ENCODE data around the gene PTPRM.

Gene PTPRM

GRCh38 chr18:8332286-8332685, 765.2 kb downstream of the PTPRM start:
- TF ChIP-seq, protein P1, sequence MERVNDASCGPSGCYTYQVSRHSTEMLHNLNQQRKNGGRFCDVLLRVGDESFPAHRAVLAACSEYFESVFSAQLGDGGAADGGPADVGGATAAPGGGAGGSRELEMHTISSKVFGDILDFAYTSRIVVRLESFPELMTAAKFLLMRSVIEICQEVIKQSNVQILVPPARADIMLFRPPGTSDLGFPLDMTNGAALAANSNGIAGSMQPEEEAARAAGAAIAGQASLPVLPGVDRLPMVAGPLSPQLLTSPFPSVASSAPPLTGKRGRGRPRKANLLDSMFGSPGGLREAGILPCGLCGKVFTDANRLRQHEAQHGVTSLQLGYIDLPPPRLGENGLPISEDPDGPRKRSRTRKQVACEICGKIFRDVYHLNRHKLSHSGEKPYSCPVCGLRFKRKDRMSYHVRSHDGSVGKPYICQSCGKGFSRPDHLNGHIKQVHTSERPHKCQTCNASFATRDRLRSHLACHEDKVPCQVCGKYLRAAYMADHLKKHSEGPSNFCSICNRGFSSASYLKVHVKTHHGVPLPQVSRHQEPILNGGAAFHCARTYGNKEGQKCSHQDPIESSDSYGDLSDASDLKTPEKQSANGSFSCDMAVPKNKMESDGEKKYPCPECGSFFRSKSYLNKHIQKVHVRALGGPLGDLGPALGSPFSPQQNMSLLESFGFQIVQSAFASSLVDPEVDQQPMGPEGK (CRISPR knock-in tag; IDR thresholded peaks at IDR 0.05; ENCODE audit: borderline replicate concordance): no peak
- TF ChIP-seq ZC3H10 (CRISPR knock-in tag; IDR thresholded peaks at IDR 0.05) (no peak), SNAI2 (CRISPR knock-in tag; IDR thresholded peaks at IDR 0.05) (no peak), ZNF70 (CRISPR knock-in tag; IDR thresholded peaks at IDR 0.05) (no peak), POU6F1 (CRISPR knock-in tag; IDR thresholded peaks at IDR 0.05; ENCODE audit: borderline replicate concordance, low read depth) (no peak), BACH2 (CRISPR knock-in tag; IDR thresholded peaks at IDR 0.05; ENCODE audit: borderline replicate concordance) (no peak), PPARA (CRISPR knock-in tag; IDR thresholded peaks at IDR 0.05; ENCODE audit: borderline replicate concordance) (no peak), ESRRG (CRISPR knock-in tag; IDR thresholded peaks at IDR 0.05) (no peak)
- TF ChIP-seq, protein P2, sequence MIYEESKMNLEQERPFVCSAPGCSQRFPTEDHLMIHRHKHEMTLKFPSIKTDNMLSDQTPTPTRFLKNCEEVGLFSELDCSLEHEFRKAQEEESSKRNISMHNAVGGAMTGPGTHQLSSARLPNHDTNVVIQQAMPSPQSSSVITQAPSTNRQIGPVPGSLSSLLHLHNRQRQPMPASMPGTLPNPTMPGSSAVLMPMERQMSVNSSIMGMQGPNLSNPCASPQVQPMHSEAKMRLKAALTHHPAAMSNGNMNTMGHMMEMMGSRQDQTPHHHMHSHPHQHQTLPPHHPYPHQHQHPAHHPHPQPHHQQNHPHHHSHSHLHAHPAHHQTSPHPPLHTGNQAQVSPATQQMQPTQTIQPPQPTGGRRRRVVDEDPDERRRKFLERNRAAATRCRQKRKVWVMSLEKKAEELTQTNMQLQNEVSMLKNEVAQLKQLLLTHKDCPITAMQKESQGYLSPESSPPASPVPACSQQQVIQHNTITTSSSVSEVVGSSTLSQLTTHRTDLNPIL (CRISPR knock-in tag; IDR thresholded peaks at IDR 0.05; ENCODE audit: low read depth): no peak
- no peak for ATAC-seq

GRCh38 chr18:8333961-8334360, 766.8 kb downstream of the PTPRM start:
- TF ChIP-seq ZC3H10 (CRISPR knock-in tag; IDR thresholded peaks at IDR 0.05) (no peak), PPARA (CRISPR knock-in tag; IDR thresholded peaks at IDR 0.05; ENCODE audit: borderline replicate concordance) (no peak)
- no peak for ATAC-seq

- no peak for ATAC-seq
Measured at GRCh38 chr18:8337211-8337610, 770.1 kb downstream of the PTPRM start.

More at GRCh38 chr18:8337211-8337610, 770.1 kb downstream of the PTPRM start:
- TF ChIP-seq RARB (CRISPR knock-in tag; IDR thresholded peaks at IDR 0.05) (no peak), CSRNP3 (CRISPR knock-in tag; IDR thresholded peaks at IDR 0.05) (no peak), ZC3H10 (CRISPR knock-in tag; IDR thresholded peaks at IDR 0.05) (no peak), TOX (CRISPR knock-in tag; IDR thresholded peaks at IDR 0.05; ENCODE audit: borderline replicate concordance) (no peak), OSR1 (CRISPR knock-in tag; IDR thresholded peaks at IDR 0.05) (no peak), CSDC2 (CRISPR knock-in tag; IDR thresholded peaks at IDR 0.05) (no peak), TCF4 (CRISPR knock-in tag; IDR thresholded peaks at IDR 0.05; ENCODE audit: borderline replicate concordance) (no peak), POU6F1 (CRISPR knock-in tag; IDR thresholded peaks at IDR 0.05; ENCODE audit: borderline replicate concordance, low read depth) (no peak), BACH2 (CRISPR knock-in tag; IDR thresholded peaks at IDR 0.05; ENCODE audit: borderline replicate concordance) (no peak), ZNF70 (CRISPR knock-in tag; IDR thresholded peaks at IDR 0.05) (no peak), ZNF8 (CRISPR knock-in tag; IDR thresholded peaks at IDR 0.05) (no peak), PPARA (CRISPR knock-in tag; IDR thresholded peaks at IDR 0.05; ENCODE audit: borderline replicate concordance) (no peak), ZFP30 (CRISPR knock-in tag; IDR thresholded peaks at IDR 0.05) (no peak), GLIS3 (CRISPR knock-in tag; IDR thresholded peaks at IDR 0.05) (no peak), ARNTL (CRISPR knock-in tag; IDR thresholded peaks at IDR 0.05; ENCODE audit: borderline replicate concordance, low read depth) (no peak), TSHZ2 (CRISPR knock-in tag; IDR thresholded peaks at IDR 0.05) (no peak), ESRRG (CRISPR knock-in tag; IDR thresholded peaks at IDR 0.05) (no peak)
- TF ChIP-seq, protein P2 (CRISPR knock-in tag; IDR thresholded peaks at IDR 0.05; ENCODE audit: low read depth): no peak

Data from SK-N-SH treated with all-trans-retinoic acid at 6 μM for 48 hours (cell line).